ENCODE results near the gene NFATC2.
"Not testable (repeated sequence)": the region's sequence is repeated elsewhere in the genome, so short reads cannot be mapped to it uniquely, and the experiment has no call there.

The NFATC2 gene

GRCh38 chr20:51542571-51543421, at the start of gene NFATC2:
NFATC2 (minus strand) TSS chr20:51542719; CDS start chr20:51542499, 220 bp downstream.
- no peak for DNase-seq

- no peak for DNase-seq
Observed at GRCh38 chr20:51591871-51592270, 49.4 kb upstream of the NFATC2 start.

- no peak for DNase-seq
Observed at GRCh38 chr20:51588762-51589161, 46.2 kb upstream of the NFATC2 start.

- no peak for DNase-seq
Observed at GRCh38 chr20:51587145-51587544, 44.6 kb upstream of the NFATC2 start.

- DNase-seq: peak; percentile 55
Observed at GRCh38 chr20:51586005-51586440, 43.5 kb upstream of the NFATC2 start.

GRCh38 chr20:51585148-51585547, 42.6 kb upstream of the NFATC2 start:
- DNase-seq: no peak

GRCh38 chr20:51584737-51585136, 42.2 kb upstream of the NFATC2 start:
- DNase-seq: no peak

GRCh38 chr20:51584116-51584515, 41.6 kb upstream of the NFATC2 start:
- no peak for DNase-seq

- DNase-seq: no peak
Observed at GRCh38 chr20:51583499-51583898, 41.0 kb upstream of the NFATC2 start.

- no peak for DNase-seq
Observed at GRCh38 chr20:51583073-51583472, 40.6 kb upstream of the NFATC2 start.

- DNase-seq: no peak
Observed at GRCh38 chr20:51581571-51581970, 39.1 kb upstream of the NFATC2 start.

- DNase-seq: peak; percentile 7
Observed at GRCh38 chr20:51579137-51579536, 36.6 kb upstream of the NFATC2 start.

- DNase-seq: no peak
Observed at GRCh38 chr20:51578145-51578459, 35.6 kb upstream of the NFATC2 start.

GRCh38 chr20:51577432-51578144, 35.1 kb upstream of the NFATC2 start:
- no peak for DNase-seq

GRCh38 chr20:51575486-51575885, 33.0 kb upstream of the NFATC2 start:
- no peak for DNase-seq

GRCh38 chr20:51574248-51575033, 31.9 kb upstream of the NFATC2 start:
- DNase-seq: no peak

GRCh38 chr20:51573576-51574243, 31.2 kb upstream of the NFATC2 start:
- DNase-seq: no peak

GRCh38 chr20:51571460-51571794, 28.9 kb upstream of the NFATC2 start:
- DNase-seq: no peak

- no peak for DNase-seq
Observed at GRCh38 chr20:51570739-51571459, 28.4 kb upstream of the NFATC2 start.

GRCh38 chr20:51569815-51570738, 27.6 kb upstream of the NFATC2 start:
- no peak for DNase-seq

GRCh38 chr20:51568533-51568932, 26.0 kb upstream of the NFATC2 start:
- not testable (repeated sequence) for DNase-seq
